Measurements from ENCODE around the gene FBXW12.

GRCh38 chr3:48426944-48427629, 55.1 kb downstream of the FBXW12 start:
- TF ChIP-seq POLR2A (IDR thresholded peaks at IDR 0.05; ENCODE audit: low read depth, low read length) (no peak), CTCF (IDR thresholded peaks at IDR 0.05; ENCODE audit: extremely low read depth in 1 of 2, insufficient read depth in 1 of 2, low read depth in 1 of 2, low read length in 2 of 2) (no peak), EZH2 (IDR thresholded peaks at IDR 0.05; ENCODE audit: borderline replicate concordance, low read depth, low read length, severe bottlenecking) (no peak), POLR2AphosphoS5 (IDR thresholded peaks at IDR 0.05; ENCODE audit: insufficient read depth, low read depth, low read length) (no peak), MAX (IDR thresholded peaks at IDR 0.05; ENCODE audit: insufficient read depth, insufficient read length) (no peak)
